Measurements from ENCODE around the gene IRGM.

The IRGM gene

DNA sequence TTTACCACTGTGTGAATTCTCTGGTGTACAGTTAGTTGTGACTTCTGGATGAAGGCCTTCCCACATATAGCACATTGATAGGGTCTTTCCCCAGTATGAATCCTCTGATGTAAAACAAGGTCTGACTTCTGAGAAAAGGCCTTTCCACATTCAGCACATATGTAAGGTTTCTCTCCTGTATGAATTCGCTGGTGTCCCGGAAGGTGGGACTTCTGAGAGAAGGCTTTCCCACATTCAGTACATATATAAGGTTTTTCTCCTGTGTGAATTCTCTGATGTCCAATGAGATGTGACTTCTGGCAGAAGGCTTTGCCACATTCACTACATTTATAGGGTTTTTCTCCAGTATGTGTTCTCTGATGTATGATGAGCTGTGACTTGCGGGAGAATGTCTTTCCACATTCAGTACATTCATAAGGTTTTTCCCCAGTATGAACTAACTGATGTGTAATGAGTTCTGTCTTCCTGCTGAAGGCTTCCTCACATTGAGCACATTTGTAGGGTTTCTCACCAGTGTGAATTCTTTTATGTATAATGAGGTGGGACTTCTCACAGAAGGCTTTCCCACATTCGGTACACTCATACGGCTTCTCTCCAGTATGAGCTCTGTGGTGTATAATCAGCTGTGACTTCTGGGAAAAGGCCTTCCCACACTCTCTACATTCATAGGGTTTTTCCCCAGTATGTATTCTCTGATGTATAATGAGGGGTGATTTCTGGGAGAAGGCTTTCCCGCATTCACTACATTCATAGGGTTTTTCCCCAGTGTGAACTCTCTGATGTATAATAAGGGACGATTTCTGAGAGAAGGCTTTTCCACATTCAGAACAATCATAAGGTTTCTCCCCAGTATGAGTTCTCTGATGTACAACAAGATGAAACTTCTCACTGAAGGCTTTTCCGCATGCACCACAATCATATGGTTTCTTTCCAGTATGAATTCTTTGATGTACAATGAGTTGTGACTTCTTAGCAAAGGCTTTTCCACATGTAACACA lies 49.4 kb downstream of the IRGM start:
- DNase-seq (ENCODE audit: low read depth in 4 of 4, low spot score in 1 of 4): no peak

Data from stimulated activated CD4-positive, alpha-beta T cell treated with anti-CD3 and anti-CD28 coated beads, Interleukin-1b, Interleukin-23, amount 100 ng/mL, for 24 hours (primary cell).